ENCODE results near the gene EIF4G3. TPM values are rescaled to one million over a fixed set of nuclear protein-coding genes. Genes with fewer than 3 reads are reported as not detected.
A peak's percentile ranks its signal among the peaks of the same experiment; 100 is the strongest.

Gene EIF4G3
- total RNA-seq, 3 donors from 2014 or later (not counting 1 experiment from before 2014, with no cell fraction given), result 105 to 107 (median 107) TPM

DNA sequence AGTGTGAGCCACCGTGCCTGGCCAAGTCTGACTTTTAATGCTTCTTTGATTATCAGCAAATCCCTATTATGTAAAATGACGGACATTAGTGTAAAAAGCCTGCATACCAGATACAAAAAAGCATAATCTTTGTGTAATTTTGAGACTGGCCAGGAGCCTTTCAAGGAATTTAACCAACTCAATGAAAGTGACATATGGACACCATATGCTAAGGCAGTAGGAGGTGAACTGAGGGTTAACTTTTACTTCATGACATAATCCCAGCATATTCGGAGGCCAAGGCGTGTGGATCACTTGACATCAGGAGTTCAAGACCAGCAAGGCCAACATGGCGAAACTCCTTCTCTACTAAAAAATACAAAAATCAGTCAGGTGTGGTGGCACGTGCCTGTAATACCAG is 94.6 kb downstream of the EIF4G3 start:
- Mint-ChIP-seq H3K36me3 (no peaks in the 10 kb centered on the region), H3K27ac (peak overlapping the region in 1 of 2 donors; percentile 13), H3K9me3 (no peaks in the 10 kb centered on the region), H3K27me3 (ENCODE audit: low read depth in 2 of 2) (no peaks in the 10 kb centered on the region), H3K4me1 (peaks cover 12 to 16% of the 10 kb centered on the region in 2 donors), H3K4me3 (no peak overlapping the region)
- Histone ChIP-seq H3K27ac (ENCODE audit: low read length) (no peak overlapping the region), H3K27me3 (ENCODE audit: control insufficient read depth, insufficient read depth, low read length) (no peaks in the 10 kb centered on the region), H3K9me3 (ENCODE audit: control insufficient read depth, insufficient read depth, low read length) (no peaks in the 10 kb centered on the region), H3K36me3 (ENCODE audit: control insufficient read depth, insufficient read depth, low read length) (peaks cover 7% of the 10 kb centered on the region), H3K4me3 (ENCODE audit: low read length) (no peak overlapping the region), H3K4me1 (ENCODE audit: control insufficient read depth, insufficient read depth, low read length) (no peaks in the 10 kb centered on the region)
- TF ChIP-seq, protein P1, sequence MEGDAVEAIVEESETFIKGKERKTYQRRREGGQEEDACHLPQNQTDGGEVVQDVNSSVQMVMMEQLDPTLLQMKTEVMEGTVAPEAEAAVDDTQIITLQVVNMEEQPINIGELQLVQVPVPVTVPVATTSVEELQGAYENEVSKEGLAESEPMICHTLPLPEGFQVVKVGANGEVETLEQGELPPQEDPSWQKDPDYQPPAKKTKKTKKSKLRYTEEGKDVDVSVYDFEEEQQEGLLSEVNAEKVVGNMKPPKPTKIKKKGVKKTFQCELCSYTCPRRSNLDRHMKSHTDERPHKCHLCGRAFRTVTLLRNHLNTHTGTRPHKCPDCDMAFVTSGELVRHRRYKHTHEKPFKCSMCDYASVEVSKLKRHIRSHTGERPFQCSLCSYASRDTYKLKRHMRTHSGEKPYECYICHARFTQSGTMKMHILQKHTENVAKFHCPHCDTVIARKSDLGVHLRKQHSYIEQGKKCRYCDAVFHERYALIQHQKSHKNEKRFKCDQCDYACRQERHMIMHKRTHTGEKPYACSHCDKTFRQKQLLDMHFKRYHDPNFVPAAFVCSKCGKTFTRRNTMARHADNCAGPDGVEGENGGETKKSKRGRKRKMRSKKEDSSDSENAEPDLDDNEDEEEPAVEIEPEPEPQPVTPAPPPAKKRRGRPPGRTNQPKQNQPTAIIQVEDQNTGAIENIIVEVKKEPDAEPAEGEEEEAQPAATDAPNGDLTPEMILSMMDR (IDR thresholded peaks at IDR 0.05), result no peak
- 93% methylated on average over 6 of the region's 6 CpGs for WGBS (ENCODE audit: insufficient coverage)
- DNase-seq (no peak), ATAC-seq (no peak)
- intact Hi-C loops (cut with micrococcal nuclease), result no loop called here

DNA sequence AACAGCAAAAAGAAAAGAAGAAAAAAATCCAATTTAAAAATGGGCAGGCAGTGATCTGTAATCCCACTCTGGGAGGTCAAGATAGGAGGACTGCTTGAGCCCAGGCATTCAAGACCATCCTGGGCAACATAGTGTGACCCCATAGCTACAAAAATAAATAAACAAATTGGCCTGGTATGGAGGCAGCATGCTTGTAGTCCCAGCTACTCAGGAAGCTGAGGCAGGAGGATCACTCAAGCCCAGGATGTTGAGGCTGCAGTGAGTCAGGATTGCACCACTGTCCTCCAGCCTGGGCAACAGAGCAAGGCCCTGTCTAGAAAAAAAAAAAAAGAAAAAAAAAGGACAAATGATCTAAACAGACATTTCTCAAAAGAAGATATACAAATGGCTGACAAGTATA is 99.6 kb downstream of the EIF4G3 start:
- H3K9me3 ChIP-seq (ENCODE audit: control insufficient read depth, insufficient read depth, low read length), result no peaks in the 10 kb centered on the region
- H3K4me3 Mint-ChIP-seq, result no peak overlapping the region
- no peaks in the 10 kb centered on the region for H3K9me3 Mint-ChIP-seq
- H3K4me1 ChIP-seq (ENCODE audit: control insufficient read depth, insufficient read depth, low read length), result no peaks in the 10 kb centered on the region
- intact Hi-C loops (cut with micrococcal nuclease), result no loop called here
- no peak overlapping the region for H3K4me3 ChIP-seq (ENCODE audit: low read length)
- no peak for DNase-seq
- H3K27ac Mint-ChIP-seq, result peak overlapping the region; percentile 30 to 47
- ATAC-seq, result no peak
- H3K27me3 ChIP-seq (ENCODE audit: control insufficient read depth, insufficient read depth, low read length), result no peaks in the 10 kb centered on the region
- TF ChIP-seq, protein P1 (IDR thresholded peaks at IDR 0.05), result no peak
- H3K27me3 Mint-ChIP-seq (ENCODE audit: low read depth in 2 of 2), result no peaks in the 10 kb centered on the region
- H3K36me3 Mint-ChIP-seq, result no peaks in the 10 kb centered on the region
- no peak overlapping the region for H3K27ac ChIP-seq (ENCODE audit: low read length)
- H3K4me1 Mint-ChIP-seq, result peaks cover 15% of the 10 kb centered on the region in 2 donors
- peaks cover 4% of the 10 kb centered on the region for H3K36me3 ChIP-seq (ENCODE audit: control insufficient read depth, insufficient read depth, low read length)

DNA sequence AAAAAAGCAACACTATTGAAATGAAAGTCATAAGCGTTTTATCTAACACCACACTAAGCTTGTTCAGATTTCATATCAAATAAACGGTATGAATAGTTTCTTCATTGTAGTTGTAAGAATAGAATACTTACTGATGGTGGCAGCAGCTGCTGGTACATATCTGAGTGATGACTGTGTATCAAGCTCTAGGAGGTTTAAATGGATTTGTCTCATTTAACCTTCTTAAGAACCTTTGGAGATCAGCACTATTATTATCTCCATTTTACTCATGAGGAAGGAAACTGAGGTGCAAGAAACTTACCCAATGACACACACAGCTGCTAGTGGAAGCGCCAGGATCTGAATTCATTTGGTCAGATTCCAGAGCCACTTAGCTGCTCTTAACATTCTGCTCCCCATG is 104.0 kb downstream of the EIF4G3 start:
- Histone ChIP-seq H3K4me1 (ENCODE audit: control insufficient read depth, insufficient read depth, low read length) (no peaks in the 10 kb centered on the region), H3K27me3 (ENCODE audit: control insufficient read depth, insufficient read depth, low read length) (no peaks in the 10 kb centered on the region), H3K36me3 (ENCODE audit: control insufficient read depth, insufficient read depth, low read length) (peaks cover 4% of the 10 kb centered on the region), H3K9me3 (ENCODE audit: control insufficient read depth, insufficient read depth, low read length) (no peaks in the 10 kb centered on the region), H3K4me3 (ENCODE audit: low read length) (no peak overlapping the region), H3K27ac (ENCODE audit: low read length) (no peak overlapping the region)
- Mint-ChIP-seq H3K27me3 (ENCODE audit: low read depth in 2 of 2) (no peaks in the 10 kb centered on the region), H3K9me3 (no peaks in the 10 kb centered on the region), H3K4me3 (no peak overlapping the region), H3K4me1 (peaks cover 15 to 23% of the 10 kb centered on the region in 2 donors), H3K27ac (no peak overlapping the region), H3K36me3 (no peaks in the 10 kb centered on the region)
- WGBS (ENCODE audit: insufficient coverage), result no CpG with 5 or more reads among the region's 3 CpGs
- DNase-seq, result no peak
- no peak for ATAC-seq
- TF ChIP-seq, protein P1 (IDR thresholded peaks at IDR 0.05), result no peak
- intact Hi-C loops (cut with micrococcal nuclease), result no loop called here

DNA sequence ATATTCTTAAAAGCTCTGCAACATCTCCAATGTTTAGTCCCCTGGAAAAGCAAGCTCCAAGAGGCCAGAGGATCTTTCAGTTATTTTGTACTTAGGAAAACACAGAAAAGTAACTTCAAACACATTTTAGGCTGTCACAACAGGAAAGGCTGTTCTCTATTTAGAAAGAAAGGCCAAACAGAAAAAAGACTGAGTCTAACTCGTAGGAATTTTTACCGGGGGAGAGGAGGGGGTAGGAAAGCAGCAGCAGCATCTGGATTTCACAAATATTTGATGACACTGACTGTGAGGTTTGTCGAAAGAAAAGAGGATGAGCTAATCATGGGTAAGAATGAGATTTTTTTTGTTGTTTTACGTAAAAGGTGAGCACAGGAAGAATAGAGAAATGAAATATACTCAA is 107.1 kb downstream of the EIF4G3 start:
- no peaks in the 10 kb centered on the region for H3K27me3 Mint-ChIP-seq (ENCODE audit: low read depth in 2 of 2)
- TF ChIP-seq, protein P1 (IDR thresholded peaks at IDR 0.05), result no peak
- DNase-seq (no peak), ATAC-seq (no peak)
- 78% methylated on average over 3 of the region's 4 CpGs for WGBS (ENCODE audit: insufficient coverage)
- H3K27ac Mint-ChIP-seq, result peak overlapping the region in 1 of 2 donors; percentile 50
- H3K27me3 ChIP-seq (ENCODE audit: control insufficient read depth, insufficient read depth, low read length), result no peaks in the 10 kb centered on the region
- no peaks in the 10 kb centered on the region for H3K36me3 Mint-ChIP-seq
- H3K4me3 Mint-ChIP-seq, result no peak overlapping the region
- no peaks in the 10 kb centered on the region for H3K9me3 Mint-ChIP-seq
- H3K4me1 Mint-ChIP-seq, result peaks cover 0 to 8% of the 10 kb centered on the region in 2 donors
- intact Hi-C loops (cut with micrococcal nuclease), result no loop called here
- no peaks in the 10 kb centered on the region for H3K9me3 ChIP-seq (ENCODE audit: control insufficient read depth, insufficient read depth, low read length)
- H3K4me1 ChIP-seq (ENCODE audit: control insufficient read depth, insufficient read depth, low read length), result no peaks in the 10 kb centered on the region
- H3K36me3 ChIP-seq (ENCODE audit: control insufficient read depth, insufficient read depth, low read length), result peaks cover 4% of the 10 kb centered on the region
- H3K4me3 ChIP-seq (ENCODE audit: low read length), result no peak overlapping the region
- H3K27ac ChIP-seq (ENCODE audit: low read length), result no peak overlapping the region

Measured in natural killer cell (primary cell).